Mesendoderm (in vitro differentiated cells): ENCODE measurements around the gene CCL13. TPM values are rescaled to one million over a fixed set of nuclear protein-coding genes. Genes with fewer than 3 reads are reported as not detected.

Experiments used
- DNase-seq: peaks from one replicate; pipeline ENCODE4 v3.0.0; 2013
- H2AK5ac ChIP-seq: 2 replicates; pipeline ENCODE4 v1.6.1; 2013; ENCODE audit warnings: low read length, inconsistent platforms
- H2BK120ac ChIP-seq: 2 replicates; pipeline ENCODE4 v1.6.1; 2013; ENCODE audit warnings: low read depth, mild to moderate bottlenecking, low read length, moderate library complexity, mixed read lengths
- H2BK15ac ChIP-seq: replicated peaks from 2 replicates; pipeline ENCODE4 v1.6.1; 2013; ENCODE audit warnings: low read depth, mild to moderate bottlenecking, moderate library complexity
- H2BK5ac ChIP-seq: 2 replicates; pipeline ENCODE4 v1.6.1; 2013; ENCODE audit warnings: low read length, inconsistent platforms
- H3K18ac ChIP-seq: 2 replicates; pipeline ENCODE4 v1.6.1; 2013; ENCODE audit warnings: mild to moderate bottlenecking, low read length, mixed read lengths
- H3K23ac ChIP-seq: one replicate; pipeline ENCODE4 v1.6.1; 2013; ENCODE audit warnings: low read length
- H3K27ac ChIP-seq: 2 replicates; pipeline ENCODE4 v1.5.1; 2013; ENCODE audit warnings: low read depth, mild to moderate bottlenecking, inconsistent platforms, low read length, moderate library complexity
- H3K27me3 ChIP-seq: 2 replicates; pipeline ENCODE4 v1.6.1; 2013; ENCODE audit warnings: low read length, control low read depth, mild to moderate bottlenecking, inconsistent platforms; ENCODE audit not compliant: insufficient read depth, poor library complexity
- H3K36me3 ChIP-seq: 2 replicates; pipeline ENCODE4 v1.6.1; 2013; ENCODE audit warnings: low read length, inconsistent platforms; ENCODE audit not compliant: control insufficient read depth, insufficient read depth
- H3K4ac ChIP-seq: one replicate; pipeline ENCODE4 v1.6.1; 2013; ENCODE audit warnings: low read depth, mild to moderate bottlenecking, low read length, moderate library complexity
- H3K4me1 ChIP-seq: 2 replicates; pipeline ENCODE4 v1.6.1; 2013; ENCODE audit warnings: low read depth, low read length, inconsistent platforms; ENCODE audit not compliant: control insufficient read depth
- H3K4me2 ChIP-seq: 2 replicates; pipeline ENCODE4 v1.6.1; 2013; ENCODE audit warnings: low read length
- H3K4me3 ChIP-seq: 2 replicates; pipeline ENCODE4 v1.5.1; 2013; ENCODE audit warnings: mild to moderate bottlenecking, low read length
- H3K56ac ChIP-seq: one replicate; pipeline ENCODE4 v1.6.1; 2013; ENCODE audit warnings: low read length
- H3K79me1 ChIP-seq: 2 replicates; pipeline ENCODE4 v1.6.1; 2013; ENCODE audit warnings: low read length, inconsistent platforms
- H3K79me2 ChIP-seq: 2 replicates; pipeline ENCODE4 v1.6.1; 2013; ENCODE audit warnings: mild to moderate bottlenecking, low read length; ENCODE audit not compliant: control insufficient read depth, insufficient read depth
- H3K9ac ChIP-seq: 2 replicates; pipeline ENCODE4 v1.6.1; 2013; ENCODE audit warnings: low read length, inconsistent platforms
- H4K5ac ChIP-seq: one replicate; pipeline ENCODE4 v1.6.1; 2013; ENCODE audit warnings: low read length
- H4K8ac ChIP-seq: one replicate; pipeline ENCODE4 v1.6.1; 2013; ENCODE audit warnings: low read depth, mild to moderate bottlenecking, control low read depth, low read length, moderate library complexity
- WGBS: extraction: QIAGEN DNeasy Blood & Tissue Kit; methylation state at CpG from one replicate; pipeline ENCODE4 v1.1.7; 2013; ENCODE audit warnings: low lambda C conversion rate, missing lambda C conversion rate; ENCODE audit not compliant: insufficient coverage; ENCODE audit errors: extremely low coverage; 5-methylcytosine and 5-hydroxymethylcytosine counted together
- polyA plus RNA-seq, 2 experiments: library from polyadenylated mRNA; stranded (reverse); fragments of 200-250 nt; gene quantifications; one replicate each; pipeline ENCODE4 v1.2.3, GENCODE V29; 2013

Gene CCL13
- polyA plus RNA-seq (2013, experiment 1 of 2) = not detected
- polyA plus RNA-seq (2013, experiment 2 of 2) = not detected

DNA sequence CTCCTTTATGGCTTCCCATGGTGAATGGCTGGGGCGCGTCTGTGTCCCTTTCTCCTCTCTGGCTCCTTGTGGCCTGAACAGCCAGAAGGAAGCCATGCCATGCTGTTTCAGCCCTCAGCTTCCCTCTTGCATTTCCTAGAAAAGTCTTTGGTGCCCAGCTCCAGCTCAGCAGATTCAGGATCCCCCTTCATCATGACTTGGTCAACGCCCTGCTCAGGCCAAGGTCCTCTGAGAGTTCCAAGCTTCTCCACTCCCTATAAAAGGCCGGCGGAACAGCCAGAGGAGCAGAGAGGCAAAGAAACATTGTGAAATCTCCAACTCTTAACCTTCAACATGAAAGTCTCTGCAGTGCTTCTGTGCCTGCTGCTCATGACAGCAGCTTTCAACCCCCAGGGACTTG is at the start of gene CCL13:
Gene CCL13 (plus strand): TSS at position 287 of the 400 bp plus-strand sequence. CDS start 47 bp downstream, at position 334.
- H3K4ac ChIP-seq = no peak within 1 kb of the TSS
- no peak within 1 kb of the TSS for H3K9ac ChIP-seq
- no peak within 1 kb of the TSS for H2AK5ac ChIP-seq
- H3K23ac ChIP-seq = no peak within 1 kb of the TSS
- H2BK15ac ChIP-seq = no peak within 1 kb of the TSS
- H3K79me2 ChIP-seq = no peaks in the 10 kb centered on the region
- no peaks in the 10 kb centered on the region for H3K4me1 ChIP-seq
- H3K27me3 ChIP-seq = no peaks in the 10 kb centered on the region
- no peak within 1 kb of the TSS for H4K5ac ChIP-seq
- no peak within 1 kb of the TSS for H4K8ac ChIP-seq
- WGBS = no CpG with 5 or more reads among the region's 5 CpGs
- no peaks in the 10 kb centered on the region for H3K36me3 ChIP-seq
- no peak within 1 kb of the TSS for H3K18ac ChIP-seq
- H2BK120ac ChIP-seq = no peak within 1 kb of the TSS
- no peak within 1 kb of the TSS for H2BK5ac ChIP-seq
- H3K4me2 ChIP-seq = no peak within 1 kb of the TSS
- no peak within 1 kb of the TSS for H3K56ac ChIP-seq
- H3K4me3 ChIP-seq = no peak within 1 kb of the TSS
- no peak for DNase-seq
- H3K79me1 ChIP-seq = no peaks in the 10 kb centered on the region
- no peak within 1 kb of the TSS for H3K27ac ChIP-seq

DNA sequence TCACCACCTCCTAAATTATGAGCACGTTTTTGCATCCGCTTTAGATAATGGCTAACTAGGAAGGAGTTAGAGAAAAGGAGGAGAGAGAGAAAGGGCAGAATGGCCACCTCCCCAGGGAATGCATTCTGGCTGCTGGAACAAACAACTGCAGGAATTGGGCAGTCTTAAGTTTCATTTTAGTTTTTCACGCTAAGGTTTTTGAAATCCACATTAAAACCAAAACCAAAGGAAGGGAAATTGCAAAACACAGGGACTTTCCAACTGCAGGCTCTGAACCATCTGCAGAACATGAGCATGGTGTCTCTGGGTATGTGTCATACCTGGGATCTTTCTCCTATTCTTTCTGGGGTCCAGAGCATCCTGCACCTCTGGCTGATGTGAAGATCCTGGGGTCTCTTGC is 49.2 kb upstream of the CCL13 start:
- H3K4me3 ChIP-seq = no peak overlapping the region
- H3K27me3 ChIP-seq = no peaks in the 10 kb centered on the region
- no peak overlapping the region for H3K9ac ChIP-seq
- H2BK15ac ChIP-seq = no peak overlapping the region
- no peak overlapping the region for H3K4ac ChIP-seq
- no CpG with 5 or more reads among the region's 3 CpGs for WGBS
- no peaks in the 10 kb centered on the region for H3K79me2 ChIP-seq
- H2AK5ac ChIP-seq = no peak overlapping the region
- no peak overlapping the region for H4K8ac ChIP-seq
- no peak for DNase-seq
- H3K36me3 ChIP-seq = no peaks in the 10 kb centered on the region
- H2BK5ac ChIP-seq = no peak overlapping the region
- no peaks in the 10 kb centered on the region for H3K4me1 ChIP-seq
- H3K79me1 ChIP-seq = no peaks in the 10 kb centered on the region
- no peak overlapping the region for H2BK120ac ChIP-seq
- H4K5ac ChIP-seq = no peak overlapping the region
- no peak overlapping the region for H3K23ac ChIP-seq
- no peak overlapping the region for H3K56ac ChIP-seq
- H3K4me2 ChIP-seq = no peak overlapping the region
- H3K27ac ChIP-seq = no peak overlapping the region
- no peak overlapping the region for H3K18ac ChIP-seq

- Histone ChIP-seq H3K56ac (no peak overlapping the region), H3K4me2 (no peak overlapping the region), H3K27ac (no peak overlapping the region)
Measured at GRCh38 chr17:34308371-34308770, 47.9 kb upstream of the CCL13 start.

DNA sequence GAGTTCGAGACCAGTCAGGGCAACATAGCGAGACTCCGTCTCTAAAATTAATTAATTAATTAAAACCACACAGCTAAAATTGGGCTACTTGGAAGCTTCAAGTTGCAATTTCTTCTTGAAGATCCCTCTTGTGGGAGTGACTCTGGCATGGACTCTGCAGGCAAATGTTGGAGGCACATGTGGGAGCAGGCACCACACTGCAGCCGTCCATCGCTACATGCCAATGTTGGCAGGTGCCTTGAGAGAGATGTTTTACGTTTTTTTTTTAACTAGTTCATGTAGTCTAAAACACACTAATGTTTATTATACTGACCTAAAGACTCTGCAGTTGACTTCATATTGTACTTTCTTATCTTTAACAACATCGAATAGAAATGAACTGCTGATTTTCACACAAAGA is 45.0 kb upstream of the CCL13 start:
- Histone ChIP-seq H2AK5ac (no peak overlapping the region), H3K23ac (no peak overlapping the region), H3K27me3 (no peaks in the 10 kb centered on the region), H3K4me2 (no peak overlapping the region), H3K9ac (no peak overlapping the region), H3K4ac (no peak overlapping the region), H3K56ac (no peak overlapping the region), H3K4me1 (no peaks in the 10 kb centered on the region), H4K5ac (no peak overlapping the region), H3K79me1 (no peaks in the 10 kb centered on the region), H2BK5ac (no peak overlapping the region), H4K8ac (no peak overlapping the region), H3K4me3 (no peak overlapping the region), H3K79me2 (no peaks in the 10 kb centered on the region), H3K27ac (no peak overlapping the region), H3K36me3 (no peaks in the 10 kb centered on the region), H2BK15ac (no peak overlapping the region), H3K18ac (no peak overlapping the region), H2BK120ac (no peak overlapping the region)
- no CpG with 5 or more reads among the region's 7 CpGs for WGBS
- no peak for DNase-seq

More at GRCh38 chr17:34308371-34308770, 47.9 kb upstream of the CCL13 start:
- Histone ChIP-seq H4K5ac (no peak overlapping the region), H3K36me3 (no peaks in the 10 kb centered on the region), H3K4me3 (no peak overlapping the region), H3K79me2 (no peaks in the 10 kb centered on the region), H2BK15ac (no peak overlapping the region), H2BK5ac (no peak overlapping the region), H3K18ac (no peak overlapping the region), H3K27me3 (no peaks in the 10 kb centered on the region), H3K4me1 (no peaks in the 10 kb centered on the region), H4K8ac (no peak overlapping the region), H2AK5ac (no peak overlapping the region), H3K9ac (no peak overlapping the region), H3K4ac (no peak overlapping the region), H3K23ac (no peak overlapping the region), H2BK120ac (no peak overlapping the region), H3K79me1 (no peaks in the 10 kb centered on the region)
- DNase-seq = no peak

GRCh38 chr17:34312080-34312479 is 44.2 kb upstream of the CCL13 start:
- H3K4me1 ChIP-seq = no peaks in the 10 kb centered on the region
- DNase-seq = no peak

GRCh38 chr17:34313164-34313563 is 43.1 kb upstream of the CCL13 start:
- H2AK5ac ChIP-seq = no peak overlapping the region
- H3K4me2 ChIP-seq = no peak overlapping the region
- H3K9ac ChIP-seq = no peak overlapping the region
- H3K23ac ChIP-seq = no peak overlapping the region
- H3K79me1 ChIP-seq = no peaks in the 10 kb centered on the region
- no peak overlapping the region for H3K4me3 ChIP-seq
- no peak for DNase-seq
- no CpG with 5 or more reads among the region's 4 CpGs for WGBS
- H3K18ac ChIP-seq = no peak overlapping the region
- H3K79me2 ChIP-seq = no peaks in the 10 kb centered on the region
- no peak overlapping the region for H3K27ac ChIP-seq
- no peak overlapping the region for H3K4ac ChIP-seq
- no peak overlapping the region for H4K8ac ChIP-seq
- H4K5ac ChIP-seq = no peak overlapping the region
- H2BK120ac ChIP-seq = no peak overlapping the region
- H2BK15ac ChIP-seq = no peak overlapping the region
- H3K36me3 ChIP-seq = no peaks in the 10 kb centered on the region
- H3K27me3 ChIP-seq = no peaks in the 10 kb centered on the region
- no peak overlapping the region for H3K56ac ChIP-seq
- H2BK5ac ChIP-seq = no peak overlapping the region
- no peaks in the 10 kb centered on the region for H3K4me1 ChIP-seq

More at GRCh38 chr17:34312080-34312479, 44.2 kb upstream of the CCL13 start:
- no peak overlapping the region for H2AK5ac ChIP-seq
- no peak overlapping the region for H4K5ac ChIP-seq
- no peak overlapping the region for H2BK120ac ChIP-seq
- H3K4ac ChIP-seq = no peak overlapping the region
- no peak overlapping the region for H3K4me3 ChIP-seq
- H3K9ac ChIP-seq = no peak overlapping the region
- H3K27me3 ChIP-seq = no peaks in the 10 kb centered on the region
- WGBS = 100% methylated on average over 1 of the region's 5 CpGs
- H4K8ac ChIP-seq = no peak overlapping the region
- H3K56ac ChIP-seq = no peak overlapping the region
- H3K79me1 ChIP-seq = no peaks in the 10 kb centered on the region
- no peak overlapping the region for H3K18ac ChIP-seq
- no peaks in the 10 kb centered on the region for H3K79me2 ChIP-seq
- no peaks in the 10 kb centered on the region for H3K36me3 ChIP-seq
- no peak overlapping the region for H3K27ac ChIP-seq
- no peak overlapping the region for H3K23ac ChIP-seq
- no peak overlapping the region for H3K4me2 ChIP-seq
- H2BK5ac ChIP-seq = no peak overlapping the region
- H2BK15ac ChIP-seq = no peak overlapping the region
